SK-N-SH (cell line): ENCODE data around the gene DCDC2. TPM values are rescaled to one million over a fixed set of nuclear protein-coding genes. Genes with fewer than 3 reads are reported as not detected.

Experiments used
- CTCF ChIA-PET: fragments of 300-600, 350-600 bp; formaldehyde crosslinking; extraction: SDS; loops from one replicate; lab custom pipeline; 2021; lab: Yijun Ruan, JAX
- POLR2A ChIA-PET: fragments of 350-600 bp; sonication (Branson Sonifier 250); formaldehyde crosslinking; extraction: SDS; loops from one replicate; lab custom pipeline; 2020; ENCODE audit warnings: antibody characterized with exemption, inconsistent platforms; lab: Yijun Ruan, JAX
- DNase-seq: peaks from one replicate; pipeline ENCODE4 v3.0.0; 2012
- H2AFZ ChIP-seq: fragments of 200-600 bp; sonication (generic); 2 replicates; pipeline ENCODE4 v1.8.1; 2016; ENCODE audit warnings: antibody characterized with exemption, mild to moderate bottlenecking, low read depth
- H3F3A ChIP-seq: fragments of 200-600 bp; sonication (generic); replicated peaks from 2 replicates; pipeline ENCODE3; 2016; ENCODE audit warnings: antibody characterized with exemption, mild to moderate bottlenecking; ENCODE audit not compliant: insufficient read depth
- H3K27ac ChIP-seq, 2 experiments: fragments of 200-500 bp in 1 of 2; fragments of 200-600 bp in 1 of 2; sonication (Bioruptor generic) in 1 of 2; sonication (generic), shearing (Covaris generic) in 1 of 2; 2 replicates each; pipeline versions ENCODE4 v1.5.1 to v1.6.1; 2014 to 2016; ENCODE audit warnings: low read depth in 2 of 2, inconsistent platforms in 1 of 2, low read length in 1 of 2, mild to moderate bottlenecking in 1 of 2, mixed read lengths in 1 of 2
- H3K27me3 ChIP-seq: fragments of 200-600 bp; sonication (generic), shearing (Covaris generic); 2 replicates; pipeline ENCODE4 v1.6.1; 2016; ENCODE audit warnings: mixed run types; ENCODE audit not compliant: insufficient read depth
- H3K36me3 ChIP-seq, 2 experiments: fragments of 200-500 bp in 1 of 2; fragments of 200-600 bp in 1 of 2; sonication (Bioruptor generic) in 1 of 2; sonication (generic) in 1 of 2; replicated peaks in 1 of 2; 2 replicates each; pipeline versions ENCODE3 to v1.5.1; 2014 to 2016; ENCODE audit warnings: low read length in 1 of 2, mild to moderate bottlenecking in 1 of 2; ENCODE audit not compliant: insufficient read depth in 2 of 2, control insufficient read depth in 1 of 2
- H3K4me1 ChIP-seq, 2 experiments: fragments of 200-500 bp in 1 of 2; fragments of 200-600 bp in 1 of 2; sonication (Bioruptor generic) in 1 of 2; sonication (generic), shearing (Covaris generic) in 1 of 2; 2 replicates each; pipeline versions ENCODE4 v1.5.1 to v1.6.1; 2014 to 2016; ENCODE audit warnings: low read depth in 1 of 2, low read length in 1 of 2, mixed run types in 1 of 2; ENCODE audit not compliant: insufficient read depth in 2 of 2, control insufficient read depth in 1 of 2
- H3K4me2 ChIP-seq: fragments of 200-600 bp; sonication (generic), shearing (Covaris generic); 2 replicates; pipeline ENCODE4 v1.6.1; 2017; ENCODE audit warnings: mixed run types
- H3K4me3 ChIP-seq, 2 experiments: fragments of 200-500 bp in 1 of 2; fragments of 200-600 bp in 1 of 2; sonication (Bioruptor generic) in 1 of 2; sonication (generic), shearing (Covaris generic) in 1 of 2; 2 replicates each; pipeline versions ENCODE4 v1.5.1 to v1.8.1; 2014 to 2016; ENCODE audit warnings: low read depth in 2 of 2, inconsistent platforms in 1 of 2, low read length in 1 of 2, mild to moderate bottlenecking in 1 of 2, mixed read lengths in 1 of 2, moderate library complexity in 1 of 2
- H3K79me2 ChIP-seq: fragments of 200-600 bp; sonication (generic); 2 replicates; pipeline ENCODE4 v1.8.1; 2017; ENCODE audit warnings: mild to moderate bottlenecking; ENCODE audit not compliant: insufficient read depth
- H3K9ac ChIP-seq: fragments of 200-600 bp; sonication (generic); 2 replicates; pipeline ENCODE4 v1.6.1; 2017; ENCODE audit warnings: mixed run types
- H3K9me2 ChIP-seq: fragments of 200-600 bp; sonication (generic); 2 replicates; pipeline ENCODE4 v1.6.1; 2017; ENCODE audit warnings: mixed run types
- H3K9me3 ChIP-seq: fragments of 200-600 bp; sonication (generic); 2 replicates; pipeline ENCODE4 v1.6.1; 2017; ENCODE audit warnings: mixed run types, mild to moderate bottlenecking, moderate library complexity
- H4K20me1 ChIP-seq: fragments of 200-600 bp; sonication (generic); 2 replicates; pipeline ENCODE4 v1.6.1; 2017; ENCODE audit warnings: mild to moderate bottlenecking, mixed run types; ENCODE audit not compliant: insufficient read depth
- EZH2phosphoT487 ChIP-seq: fragments of 200-600 bp; sonication (generic); IDR thresholded peaks from 2 replicates; pipeline ENCODE4 v1.6.1; 2017; ENCODE audit warnings: low read depth, mixed run types, mild to moderate bottlenecking, antibody characterized with exemption, moderate library complexity, borderline replicate concordance
- FOXJ3 ChIP-seq: sonication (generic); formaldehyde crosslinking; IDR thresholded peaks from 2 replicates; pipeline ENCODE4 v1.5.1; 2020; ENCODE audit warnings: mild to moderate bottlenecking, missing genetic modification reagents
- MEF2A ChIP-seq: IDR thresholded peaks from 2 replicates; pipeline ENCODE4 v1.4.0; 2012; ENCODE audit warnings: low read depth, borderline replicate concordance
- MXI1 ChIP-seq: IDR thresholded peaks from 2 replicates; pipeline ENCODE4 v1.6.1; 2012; ENCODE audit warnings: mild to moderate bottlenecking, low read depth, low read length, improper control_type of control experiment
- RAD21 ChIP-seq: IDR thresholded peaks from 2 replicates; pipeline ENCODE4 v1.6.1; 2012; ENCODE audit warnings: mild to moderate bottlenecking, low read length
- RFX5 ChIP-seq: IDR thresholded peaks from 2 replicates; pipeline ENCODE4 v1.6.1; 2012; ENCODE audit warnings: mild to moderate bottlenecking, improper control_type of control experiment, low read length
- RXRA ChIP-seq: IDR thresholded peaks from 2 replicates; pipeline ENCODE4 v1.4.0; 2012; ENCODE audit warnings: low read depth, mild to moderate bottlenecking, borderline replicate concordance
- SIN3A ChIP-seq: IDR thresholded peaks from 2 replicates; pipeline ENCODE4 v1.6.1; 2012; ENCODE audit warnings: low read depth, mild to moderate bottlenecking, low read length, moderate library complexity, borderline replicate concordance
- USF2 ChIP-seq: fragments of 150-350 bp; IDR thresholded peaks from 2 replicates; pipeline ENCODE4 v1.6.1; 2017; ENCODE audit warnings: antibody characterized with exemption, low read length, low read depth, borderline replicate concordance
- WGBS: methylation state at CpG from one replicate; pipeline ENCODE4 v1.1.6; 2017; ENCODE audit warnings: low lambda C conversion rate; 5-methylcytosine and 5-hydroxymethylcytosine counted together
- polyA plus RNA-seq, 3 experiments: library from polyadenylated mRNA; depleted of rRNA; stranded (reverse); fragments of >200 nt; gene quantifications; 2 replicates each; pipeline ENCODE4 v1.2.3, GENCODE V29; 2012
- TF ChIP-seq, protein P1 (sequence below): IDR thresholded peaks from 2 replicates; pipeline ENCODE4 v1.4.0; 2012; ENCODE audit warnings: low read depth
- TF ChIP-seq, protein P2 (sequence below): fragments of 200-600 bp; sonication (generic); IDR thresholded peaks from 2 replicates; pipeline ENCODE4 v1.6.1; 2017; ENCODE audit warnings: antibody characterized with exemption, mild to moderate bottlenecking, moderate library complexity

Gene DCDC2
- polyA plus RNA-seq, 1 of the 3 experiments (the other 2 are of a cell fraction) = not detected

- POLR2A ChIA-PET = no interaction called here
Observed at GRCh38 chr6:24229696-24230405, 128.0 kb downstream of the DCDC2 start.

DNA sequence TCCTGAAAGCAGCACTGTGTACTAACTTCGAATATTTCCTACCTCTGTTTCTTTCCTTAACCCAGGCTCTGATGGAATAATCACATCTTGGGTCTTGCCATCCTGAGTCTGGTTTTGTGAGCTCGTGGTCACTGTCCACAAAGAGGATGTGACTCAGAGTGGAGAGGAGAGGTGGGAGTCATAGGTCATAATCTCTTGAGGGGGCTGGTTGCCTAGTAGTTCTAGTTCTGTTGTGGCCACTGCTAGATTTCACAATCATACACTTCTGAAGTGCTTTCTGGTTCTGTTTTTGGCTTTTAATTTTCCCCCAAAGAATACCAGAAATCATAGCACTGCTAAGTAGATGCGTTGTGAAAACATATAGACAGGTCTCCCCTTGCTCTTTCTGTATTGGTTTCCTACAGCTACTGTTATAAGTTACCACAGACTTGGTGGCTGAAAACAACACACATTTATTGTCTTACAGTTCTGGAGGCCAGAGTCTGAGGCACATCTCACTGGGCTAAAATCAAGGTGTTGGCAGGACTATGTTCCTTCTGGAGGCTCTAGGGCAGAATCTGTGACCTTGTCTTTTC is 129.1 kb downstream of the DCDC2 start:
- TF ChIP-seq EZH2phosphoT487 (no peak), MXI1 (no peak), RXRA (no peak), FOXJ3 (CRISPR knock-in tag) (no peak)
- TF ChIP-seq, all 33 proteins: peak for 0
- peaks cover 5 to 10% of the 10 kb centered on the region in 2 experiments; a peak in 2 of 4 replicates for H3K4me1 ChIP-seq
- H3K27ac ChIP-seq = no peak overlapping the region
- H3F3A ChIP-seq = no peaks in the 10 kb centered on the region
- CTCF ChIA-PET = interaction anchor here (0.9 kb wide), 1 partner anchor 15 kb away, joined by 3 read pairs; no protein-coding TSS in a partner anchor
- no peaks in the 10 kb centered on the region for H3K9me2 ChIP-seq
- H3K27me3 ChIP-seq = no peaks in the 10 kb centered on the region
- no peaks in the 10 kb centered on the region for H3K36me3 ChIP-seq
- H3K9me3 ChIP-seq = no peaks in the 10 kb centered on the region
- WGBS = 20% methylated on average over 3 of the region's 3 CpGs
- H3K4me2 ChIP-seq = no peak overlapping the region
- no peak overlapping the region for H3K4me3 ChIP-seq
- H2AFZ ChIP-seq = no peak overlapping the region
- H4K20me1 ChIP-seq = no peaks in the 10 kb centered on the region
- POLR2A ChIA-PET = no interaction called here
- H3K79me2 ChIP-seq = no peaks in the 10 kb centered on the region
- no peak for DNase-seq
- no peak overlapping the region for H3K9ac ChIP-seq

More at GRCh38 chr6:24229696-24230405, 128.0 kb downstream of the DCDC2 start:
- Histone ChIP-seq H3F3A (no peaks in the 10 kb centered on the region), H3K9me3 (no peaks in the 10 kb centered on the region), H3K9ac (no peak overlapping the region), H3K27ac (no peak overlapping the region), H3K4me2 (no peak overlapping the region), H3K4me1 (peaks cover 5 to 10% of the 10 kb centered on the region in 2 experiments; a peak in 2 of 4 replicates), H2AFZ (no peak overlapping the region), H3K27me3 (no peaks in the 10 kb centered on the region), H3K4me3 (no peak overlapping the region), H3K9me2 (no peaks in the 10 kb centered on the region), H3K36me3 (no peaks in the 10 kb centered on the region), H3K79me2 (no peaks in the 10 kb centered on the region), H4K20me1 (no peaks in the 10 kb centered on the region)
- 31% methylated on average over 3 of the region's 3 CpGs for WGBS
- no peak for DNase-seq
- TF ChIP-seq RFX5 (no peak), SIN3A (no peak), USF2 (no peak), MEF2A (no peak), RAD21 (no peak)
- TF ChIP-seq, protein P1, sequence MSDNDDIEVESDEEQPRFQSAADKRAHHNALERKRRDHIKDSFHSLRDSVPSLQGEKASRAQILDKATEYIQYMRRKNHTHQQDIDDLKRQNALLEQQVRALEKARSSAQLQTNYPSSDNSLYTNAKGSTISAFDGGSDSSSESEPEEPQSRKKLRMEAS = no peak
- TF ChIP-seq, protein P2, sequence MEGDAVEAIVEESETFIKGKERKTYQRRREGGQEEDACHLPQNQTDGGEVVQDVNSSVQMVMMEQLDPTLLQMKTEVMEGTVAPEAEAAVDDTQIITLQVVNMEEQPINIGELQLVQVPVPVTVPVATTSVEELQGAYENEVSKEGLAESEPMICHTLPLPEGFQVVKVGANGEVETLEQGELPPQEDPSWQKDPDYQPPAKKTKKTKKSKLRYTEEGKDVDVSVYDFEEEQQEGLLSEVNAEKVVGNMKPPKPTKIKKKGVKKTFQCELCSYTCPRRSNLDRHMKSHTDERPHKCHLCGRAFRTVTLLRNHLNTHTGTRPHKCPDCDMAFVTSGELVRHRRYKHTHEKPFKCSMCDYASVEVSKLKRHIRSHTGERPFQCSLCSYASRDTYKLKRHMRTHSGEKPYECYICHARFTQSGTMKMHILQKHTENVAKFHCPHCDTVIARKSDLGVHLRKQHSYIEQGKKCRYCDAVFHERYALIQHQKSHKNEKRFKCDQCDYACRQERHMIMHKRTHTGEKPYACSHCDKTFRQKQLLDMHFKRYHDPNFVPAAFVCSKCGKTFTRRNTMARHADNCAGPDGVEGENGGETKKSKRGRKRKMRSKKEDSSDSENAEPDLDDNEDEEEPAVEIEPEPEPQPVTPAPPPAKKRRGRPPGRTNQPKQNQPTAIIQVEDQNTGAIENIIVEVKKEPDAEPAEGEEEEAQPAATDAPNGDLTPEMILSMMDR = no peak
- CTCF ChIA-PET = interaction anchor here (1.9 kb wide), 1 partner anchor 25 kb away, joined by 4 read pairs; no protein-coding TSS in a partner anchor
